Tibial artery (tissue), 4 donors: Measurements from ENCODE around the gene C19orf67.

Experiments
- DNase-seq, 2 donors: peaks; one replicate each; pipeline ENCODE4 v3.0.0-alpha.2; 2019
- H3K27ac ChIP-seq, 2 donors: fragments of 200-600 bp; sonication (generic) in 1 of 2; 1 replicate in 1 of 2; 2 replicates in 1 of 2; pipeline ENCODE4 v1.5.1; 2018 to 2019; ENCODE audit warnings: mild to moderate bottlenecking in 1 of 2
- H3K27me3 ChIP-seq, 2 donors: fragments of 200-600 bp; sonication (generic) in 1 of 2; one replicate each; pipeline versions ENCODE4 v1.5.1 to v1.6.0; 2016 to 2019
- H3K36me3 ChIP-seq, 3 donors: fragments of 200-600 bp; sonication (generic) in 2 of 3; one replicate each; pipeline ENCODE4 v1.5.1; 2016 to 2019; ENCODE audit warnings: mild to moderate bottlenecking in 2 of 3
- H3K4me1 ChIP-seq, 4 donors: fragments of 200-600 bp; sonication (generic) in 2 of 4; 1 replicate in 3 of 4; 2 replicates in 1 of 4; pipeline ENCODE4 v1.5.1; 2016 to 2019
- H3K4me3 ChIP-seq, 2 donors: fragments of 200-600 bp; sonication (generic) in 1 of 2; 1 replicate in 1 of 2; 2 replicates in 1 of 2; pipeline ENCODE4 v1.5.1; 2018 to 2019; ENCODE audit warnings: mild to moderate bottlenecking in 2 of 2
- H3K9me3 ChIP-seq, 3 donors: fragments of 200-600 bp; sonication (generic) in 1 of 3; one replicate each; pipeline ENCODE4 v1.5.1; 2016 to 2019
- intact Hi-C: fragments of 100-400 bp; cut with DNase I; formaldehyde crosslinking; loops from one replicate; pipeline ENCODE4 v1.15.0; 2023; ENCODE audit warnings: low total_unique reads
- TF ChIP-seq, protein P1 (sequence below), 2 experiments: fragments of 200-600 bp in 1 of 2; fragments of 450-650 bp in 1 of 2; IDR thresholded peaks; one replicate each; pipeline ENCODE4 v1.5.1; 2017 to 2019; ENCODE audit warnings: antibody characterized with exemption in 2 of 2, mild to moderate bottlenecking in 1 of 2, moderate library complexity in 1 of 2

C19orf67 gene

DNA sequence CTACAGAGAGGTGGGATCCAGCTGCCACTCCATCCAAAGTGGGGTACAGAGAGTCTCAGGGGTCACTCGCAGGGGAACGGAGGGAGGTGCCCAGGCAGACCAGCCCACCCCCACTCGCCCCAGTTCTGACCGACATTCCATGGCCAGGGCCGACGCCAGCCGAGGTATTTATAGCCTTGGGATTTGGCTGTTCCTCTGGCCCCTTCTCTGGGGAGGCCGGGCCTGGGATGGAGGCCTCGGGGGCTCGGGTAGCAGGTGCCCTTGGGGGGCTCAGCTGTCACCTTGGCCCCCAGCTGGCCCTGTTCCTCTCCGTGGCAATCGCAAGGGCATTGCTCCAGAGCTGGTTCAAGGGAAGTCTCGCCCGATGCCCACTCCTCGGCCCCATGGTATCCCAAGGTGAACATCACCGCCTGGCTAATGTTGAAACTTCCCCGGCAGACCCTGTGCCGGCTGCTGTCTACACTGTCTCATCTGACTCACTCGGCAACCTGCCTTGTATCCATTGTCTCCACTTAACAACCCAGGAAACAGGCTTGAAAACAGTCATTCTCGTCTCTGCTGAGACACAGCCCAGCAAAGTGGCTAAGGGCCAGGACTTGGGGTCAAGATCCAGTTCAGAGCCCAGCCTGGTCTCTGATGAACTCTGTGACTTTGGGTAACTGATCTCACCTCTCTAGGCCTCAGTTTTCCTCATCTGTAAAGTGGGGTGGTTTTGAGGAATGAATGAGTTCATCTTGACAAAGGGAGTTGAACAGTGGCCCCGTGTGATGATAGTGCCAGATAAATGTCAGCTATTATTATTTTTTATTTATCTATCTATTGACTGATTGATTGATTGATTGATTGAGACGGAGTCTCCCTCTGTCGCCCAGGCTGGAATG, 22.2 kb upstream of the C19orf67 start:
- DNase-seq, result peak in 1 of 2 donors; percentile 83
- intact Hi-C loops, result no loop called here
- TF ChIP-seq, protein P1, sequence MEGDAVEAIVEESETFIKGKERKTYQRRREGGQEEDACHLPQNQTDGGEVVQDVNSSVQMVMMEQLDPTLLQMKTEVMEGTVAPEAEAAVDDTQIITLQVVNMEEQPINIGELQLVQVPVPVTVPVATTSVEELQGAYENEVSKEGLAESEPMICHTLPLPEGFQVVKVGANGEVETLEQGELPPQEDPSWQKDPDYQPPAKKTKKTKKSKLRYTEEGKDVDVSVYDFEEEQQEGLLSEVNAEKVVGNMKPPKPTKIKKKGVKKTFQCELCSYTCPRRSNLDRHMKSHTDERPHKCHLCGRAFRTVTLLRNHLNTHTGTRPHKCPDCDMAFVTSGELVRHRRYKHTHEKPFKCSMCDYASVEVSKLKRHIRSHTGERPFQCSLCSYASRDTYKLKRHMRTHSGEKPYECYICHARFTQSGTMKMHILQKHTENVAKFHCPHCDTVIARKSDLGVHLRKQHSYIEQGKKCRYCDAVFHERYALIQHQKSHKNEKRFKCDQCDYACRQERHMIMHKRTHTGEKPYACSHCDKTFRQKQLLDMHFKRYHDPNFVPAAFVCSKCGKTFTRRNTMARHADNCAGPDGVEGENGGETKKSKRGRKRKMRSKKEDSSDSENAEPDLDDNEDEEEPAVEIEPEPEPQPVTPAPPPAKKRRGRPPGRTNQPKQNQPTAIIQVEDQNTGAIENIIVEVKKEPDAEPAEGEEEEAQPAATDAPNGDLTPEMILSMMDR (IDR thresholded peaks at IDR 0.05), result no peak
- Histone ChIP-seq H3K4me3 (peak overlapping the region in 1 of 2 donors; percentile 18), H3K36me3 (peaks cover 20 to 48% (median 36%) of the 10 kb centered on the region in 3 donors), H3K9me3 (no peaks in the 10 kb centered on the region), H3K4me1 (peaks cover 5 to 68% (median 38%) of the 10 kb centered on the region in 4 donors), H3K27ac (peak overlapping the region; percentile 83 to 88), H3K27me3 (no peaks in the 10 kb centered on the region)

DNA sequence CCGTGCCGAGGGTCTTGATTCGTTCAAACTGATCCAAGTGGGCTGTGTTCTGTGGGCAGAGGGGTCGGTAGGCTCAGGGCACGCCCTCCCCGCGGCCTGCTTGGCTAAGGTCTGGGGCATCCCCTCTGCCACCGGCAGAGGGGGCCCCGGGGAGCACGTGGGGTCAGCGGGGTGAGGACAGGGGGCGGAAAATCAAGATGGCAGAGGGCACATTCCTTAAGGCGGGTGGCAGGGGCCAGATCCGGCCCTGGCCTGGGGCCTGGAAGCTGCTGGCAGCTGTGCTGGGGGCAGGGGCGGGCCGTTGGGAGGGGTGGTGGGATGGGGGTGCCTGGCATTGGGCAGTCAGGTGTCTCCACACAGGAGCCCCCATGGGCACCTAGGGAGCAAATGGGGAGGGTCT, 21.3 kb upstream of the C19orf67 start:
- H3K27ac ChIP-seq, result peak overlapping the region; percentile 83 to 88
- peaks cover 28 to 58% (median 45%) of the 10 kb centered on the region in 3 donors for H3K36me3 ChIP-seq
- no peak for DNase-seq
- H3K27me3 ChIP-seq, result no peaks in the 10 kb centered on the region
- no peak overlapping the region for H3K4me3 ChIP-seq
- H3K4me1 ChIP-seq, result peaks cover 0 to 59% (median 28%) of the 10 kb centered on the region in 4 donors
- TF ChIP-seq, protein P1 (IDR thresholded peaks at IDR 0.05), result no peak
- intact Hi-C loops, result no loop called here
- no peaks in the 10 kb centered on the region for H3K9me3 ChIP-seq

DNA sequence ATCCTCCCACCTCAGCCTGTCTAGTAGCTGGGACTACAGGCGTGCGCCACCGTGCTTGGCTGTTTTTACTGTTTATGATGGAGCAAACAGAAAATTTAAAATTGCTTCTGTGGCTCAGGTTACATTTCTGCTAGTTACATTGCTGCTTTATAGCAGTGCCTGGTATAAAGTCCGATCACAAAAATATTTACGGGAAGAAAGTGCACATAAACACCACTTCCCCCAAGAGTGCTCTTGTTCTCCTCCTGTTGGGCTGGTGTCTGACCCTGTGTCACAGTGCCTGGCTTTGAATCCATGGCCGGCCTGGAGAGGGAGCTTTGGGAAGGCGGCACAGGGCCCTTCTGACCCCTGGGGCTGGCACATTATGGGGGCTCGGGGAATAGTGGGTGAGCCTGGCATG, 20.1 kb upstream of the C19orf67 start:
- peaks cover 39 to 69% (median 57%) of the 10 kb centered on the region in 3 donors for H3K36me3 ChIP-seq
- TF ChIP-seq, protein P1 (IDR thresholded peaks at IDR 0.05), result no peak
- peaks cover 0 to 48% (median 21%) of the 10 kb centered on the region in 4 donors for H3K4me1 ChIP-seq
- intact Hi-C loops, result no loop called here
- DNase-seq, result no peak
- no peaks in the 10 kb centered on the region for H3K9me3 ChIP-seq
- no peaks in the 10 kb centered on the region for H3K27me3 ChIP-seq
- H3K27ac ChIP-seq, result peak overlapping the region in 1 of 2 donors; percentile 83
- no peak overlapping the region for H3K4me3 ChIP-seq

DNA sequence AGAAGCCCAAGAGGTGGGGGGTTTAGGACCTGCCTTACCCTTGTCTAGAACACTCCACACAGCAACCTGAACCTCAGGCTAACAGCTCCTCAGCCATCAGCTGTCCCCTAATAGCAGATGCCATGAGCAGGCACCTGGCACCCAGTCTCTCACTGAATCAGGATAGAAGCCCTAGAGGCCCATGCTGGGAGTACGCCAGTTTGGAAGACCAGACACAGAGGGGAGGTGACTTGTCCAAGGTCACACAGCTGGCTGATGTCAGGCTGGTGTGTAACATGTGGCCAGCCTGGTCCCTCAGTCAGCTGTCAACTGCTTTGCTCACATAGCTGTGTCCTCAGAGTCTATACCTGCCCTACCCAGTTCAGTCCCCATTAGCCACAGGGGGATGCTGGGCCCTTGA, 17.7 kb upstream of the C19orf67 start:
- Histone ChIP-seq H3K4me1 (peaks cover 0 to 27% (median 16%) of the 10 kb centered on the region in 4 donors), H3K9me3 (no peaks in the 10 kb centered on the region), H3K27me3 (no peaks in the 10 kb centered on the region), H3K36me3 (peaks cover 54 to 91% (median 67%) of the 10 kb centered on the region in 3 donors), H3K4me3 (no peak overlapping the region), H3K27ac (peak overlapping the region in 1 of 2 donors; percentile 32)
- DNase-seq, result no peak
- intact Hi-C loops, result no loop called here
- TF ChIP-seq, protein P1 (IDR thresholded peaks at IDR 0.05), result no peak

DNA sequence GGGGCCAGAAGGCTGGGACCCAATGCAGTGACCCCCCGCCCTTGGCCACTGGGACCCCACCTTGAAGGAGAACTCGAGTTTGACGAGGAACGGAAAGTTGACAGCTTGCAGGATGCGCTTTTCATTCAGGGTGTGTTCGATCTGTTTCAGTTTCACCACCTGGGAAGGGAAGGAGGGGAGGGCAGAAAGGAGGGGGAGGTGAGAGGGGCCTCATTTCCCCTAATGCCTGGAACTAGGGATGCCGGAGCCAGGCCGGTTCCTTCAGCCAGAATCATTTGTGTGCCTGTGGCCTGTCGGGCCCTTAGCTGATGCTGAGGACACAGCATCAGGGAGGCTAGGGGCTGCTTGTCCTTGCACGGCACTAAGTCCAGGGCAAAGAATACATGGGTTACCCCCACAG, 17.2 kb upstream of the C19orf67 start:
- Histone ChIP-seq H3K4me1 (peaks cover 0 to 21% (median 11%) of the 10 kb centered on the region in 4 donors), H3K27me3 (no peaks in the 10 kb centered on the region), H3K9me3 (no peaks in the 10 kb centered on the region), H3K27ac (peak overlapping the region; percentile 24 to 32), H3K36me3 (peaks cover 56 to 97% (median 71%) of the 10 kb centered on the region in 3 donors), H3K4me3 (no peak overlapping the region)
- intact Hi-C loops, result no loop called here
- TF ChIP-seq, protein P1 (IDR thresholded peaks at IDR 0.05), result no peak
- no peak for DNase-seq
